ENCODE results near the gene NSD2.

NSD2 gene

DNA sequence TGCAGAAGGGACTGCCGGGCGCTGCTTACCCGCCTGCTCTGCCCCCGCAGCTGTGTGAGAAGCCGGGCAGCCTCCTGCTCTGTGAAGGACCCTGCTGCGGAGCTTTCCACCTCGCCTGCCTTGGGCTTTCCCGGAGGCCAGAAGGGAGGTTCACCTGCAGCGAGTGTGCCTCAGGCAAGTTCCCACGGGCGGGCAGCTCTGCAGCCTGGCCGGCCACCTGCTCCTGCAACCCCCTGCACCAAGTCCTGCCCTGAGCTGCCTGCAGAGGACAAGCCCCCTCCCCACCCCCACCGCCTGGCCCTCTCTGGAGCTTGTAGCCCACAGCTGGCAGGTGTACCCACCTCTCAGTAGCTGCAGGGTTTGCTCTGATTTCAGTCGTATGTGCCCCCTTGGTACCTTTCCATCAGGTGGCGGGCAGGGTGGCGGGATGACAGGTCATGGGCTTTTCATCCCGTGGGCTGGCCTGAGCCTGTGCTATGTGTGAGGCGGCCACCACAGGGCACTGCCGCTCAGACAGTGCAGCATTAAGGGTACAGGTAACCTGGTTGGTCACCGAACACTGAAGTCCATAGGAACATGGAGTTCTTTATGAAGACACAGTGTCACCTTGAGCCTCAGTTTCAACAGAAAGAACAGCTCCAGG, 81.0 kb downstream of the NSD2 start:
- no peak for TF ChIP-seq CTCF (conservative IDR thresholded peaks at IDR 0.05; ENCODE audit: low read depth)
- peak overlapping the region; percentile 4; the same call in 1 of the 2 replicates for H3K27ac ChIP-seq
- ChIA-PET CTCF (no interaction called here), POLR2A (ENCODE audit: low non-redundant PET) (no interaction called here)
- no peak for DNase-seq (ENCODE audit: low spot score)

DNA sequence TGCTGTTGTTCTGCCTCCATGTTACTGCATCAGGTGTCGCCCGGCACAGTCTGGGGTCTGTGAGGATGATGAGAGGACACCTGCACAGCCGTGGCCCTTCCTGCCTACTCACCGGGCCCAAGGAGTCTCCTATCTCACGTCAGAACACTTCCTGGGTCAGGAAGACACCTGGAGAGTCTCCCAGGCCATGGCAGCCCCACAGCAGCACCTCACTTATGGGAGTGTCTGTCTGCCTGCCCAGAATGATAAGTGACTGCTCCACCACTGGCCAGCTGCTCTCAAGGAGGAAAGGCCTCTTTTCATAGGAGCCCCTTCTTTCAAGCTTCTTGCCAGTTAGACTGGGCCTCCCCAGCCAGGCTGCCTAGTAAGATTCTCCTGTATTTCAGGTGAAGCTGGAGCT, 81.5 kb downstream of the NSD2 start:
- no peak for DNase-seq (ENCODE audit: low spot score)
- no peak for TF ChIP-seq CTCF (conservative IDR thresholded peaks at IDR 0.05; ENCODE audit: low read depth)
- 0 out of 2 replicates have a peak overlapping the region, but pooled peaks have one; percentile 4 for H3K27ac ChIP-seq
- POLR2A ChIA-PET (ENCODE audit: low non-redundant PET), result no interaction called here
- CTCF ChIA-PET, result no interaction called here

- DNase-seq (ENCODE audit: low spot score), result no peak
- TF ChIP-seq CTCF (conservative IDR thresholded peaks at IDR 0.05; ENCODE audit: low read depth), result no peak
- ChIA-PET POLR2A (ENCODE audit: low non-redundant PET) (no interaction called here), CTCF (no interaction called here)
- H3K27ac ChIP-seq, result no peak overlapping the region
Observed at GRCh38 chr4:1953335-1953734, 82.1 kb downstream of the NSD2 start.

DNA sequence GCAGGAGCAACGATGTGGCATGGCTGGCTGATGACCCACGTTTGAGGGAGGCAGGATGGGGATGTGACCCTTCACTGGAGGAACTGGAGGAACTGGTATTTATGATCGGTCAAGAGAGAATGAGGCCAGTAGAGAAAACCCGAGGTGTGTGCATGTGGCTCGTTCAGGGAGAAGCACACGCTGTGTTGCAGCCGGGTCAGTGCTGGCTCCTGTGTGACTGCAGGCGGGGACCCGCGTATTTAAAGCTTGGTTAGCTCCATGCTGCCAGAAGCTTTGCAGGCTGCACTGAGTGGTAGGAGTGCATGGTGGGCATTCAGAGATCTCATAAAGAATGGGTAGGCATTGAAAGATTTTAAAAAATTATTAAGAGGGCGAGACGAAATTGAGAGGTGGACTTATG, 85.4 kb downstream of the NSD2 start:
- no peak for DNase-seq (ENCODE audit: low spot score)
- ChIA-PET POLR2A (ENCODE audit: low non-redundant PET) (no interaction called here), CTCF (no interaction called here)
- 0 out of 2 replicates have a peak overlapping the region, but pooled peaks have one; percentile 8 for H3K27ac ChIP-seq
- no peak for TF ChIP-seq CTCF (conservative IDR thresholded peaks at IDR 0.05; ENCODE audit: low read depth)

GRCh38 chr4:1958276-1959103, 87.3 kb downstream of the NSD2 start:
- H3K27ac ChIP-seq, result no peak overlapping the region
- CTCF ChIA-PET, result interaction anchor here (1.2 kb wide), 1 partner anchor 18 kb away, joined by 3 read pairs; no protein-coding TSS in a partner anchor
- POLR2A ChIA-PET (ENCODE audit: low non-redundant PET), result no interaction called here
- no peak for TF ChIP-seq CTCF (conservative IDR thresholded peaks at IDR 0.05; ENCODE audit: low read depth)
- DNase-seq (ENCODE audit: low spot score), result no peak

DNA sequence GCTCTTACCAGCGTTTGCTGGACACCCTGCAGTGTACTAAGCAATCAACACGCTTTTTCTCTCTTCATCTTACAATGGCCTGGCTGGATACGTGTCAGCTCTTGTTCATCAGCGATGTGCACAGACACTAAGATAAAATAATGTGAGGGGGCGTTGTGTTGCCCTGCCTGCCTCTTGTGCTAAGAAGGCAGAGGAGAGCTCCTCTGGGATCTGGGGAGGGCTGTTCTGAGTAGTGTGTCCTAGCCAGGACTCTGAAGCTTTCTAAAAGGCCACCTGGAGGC, 87.9 kb downstream of the NSD2 start:
- CTCF ChIA-PET, result no interaction called here
- POLR2A ChIA-PET (ENCODE audit: low non-redundant PET), result no interaction called here
- no peak for TF ChIP-seq CTCF (conservative IDR thresholded peaks at IDR 0.05; ENCODE audit: low read depth)
- H3K27ac ChIP-seq, result no peak overlapping the region
- DNase-seq (ENCODE audit: low spot score), result no peak

All from RWPE1 (cell line).